NCI-H2227 (cell line): ENCODE results near the gene HS1BP3.

Source experiments
- DNase-seq: peaks from one replicate; lab custom pipeline; 2025; ENCODE audit not compliant: unreplicated experiment; lab: John Stamatoyannopoulos, UW

The HS1BP3 gene

DNA sequence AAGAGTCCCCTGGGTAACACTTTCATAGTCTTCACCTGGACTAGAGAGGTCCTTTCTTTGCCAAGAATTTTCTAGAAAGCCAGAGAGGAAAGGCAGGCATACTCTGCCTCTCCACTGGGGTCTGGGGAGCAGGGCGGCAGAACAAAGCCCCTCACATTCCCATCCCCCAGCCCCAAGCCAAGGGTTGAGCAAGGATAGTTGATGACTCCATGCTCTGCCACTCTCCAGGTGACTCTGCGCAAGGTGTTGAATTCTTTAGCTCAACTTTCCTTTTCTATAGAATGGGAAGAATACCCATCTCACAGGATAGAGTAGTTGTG lies 13.1 kb upstream of the HS1BP3 start:
- no peak for DNase-seq

DNA sequence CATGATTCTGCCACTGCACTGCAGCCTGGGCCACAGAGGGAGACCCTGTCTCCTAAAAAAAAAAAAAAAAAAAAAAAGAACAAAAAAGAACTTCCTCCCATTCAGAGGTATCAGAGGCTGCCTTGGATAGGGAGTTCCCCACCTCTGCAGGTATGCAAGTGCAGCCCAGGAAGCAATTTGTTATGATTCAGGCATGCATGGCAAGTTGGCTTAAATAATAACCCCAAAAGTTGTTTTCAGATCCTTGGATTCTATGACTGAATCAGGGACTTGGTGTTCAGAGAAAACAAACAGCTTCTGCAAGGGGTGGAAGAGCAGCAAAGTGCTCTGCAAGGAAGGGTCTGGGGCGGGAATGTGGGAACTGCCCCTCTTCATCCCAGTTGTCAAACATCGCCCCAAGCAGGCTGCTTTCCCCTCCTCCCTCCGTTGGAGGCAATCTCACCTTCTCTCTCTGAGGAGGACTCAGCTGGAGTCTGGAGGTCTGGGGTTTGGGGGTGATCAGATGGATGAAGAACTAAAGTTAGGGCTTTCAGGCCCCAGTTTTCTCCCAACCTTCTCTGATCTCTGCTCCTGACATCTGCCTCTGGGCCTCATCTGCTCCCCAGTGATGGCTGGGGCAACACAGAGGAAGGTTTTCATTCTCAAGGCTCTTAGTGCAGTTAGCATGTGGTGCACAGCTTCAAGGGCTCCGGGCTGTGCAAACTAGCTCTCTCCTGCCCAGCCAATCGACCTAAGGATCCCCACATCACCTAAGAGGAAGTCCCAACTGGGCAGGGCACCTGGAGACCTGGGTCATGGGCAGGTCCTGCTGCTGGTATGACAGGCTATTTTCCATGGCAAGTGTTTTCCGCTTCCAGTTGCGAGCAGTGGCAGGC lies 12.5 kb upstream of the HS1BP3 start:
- DNase-seq = no peak

DNA sequence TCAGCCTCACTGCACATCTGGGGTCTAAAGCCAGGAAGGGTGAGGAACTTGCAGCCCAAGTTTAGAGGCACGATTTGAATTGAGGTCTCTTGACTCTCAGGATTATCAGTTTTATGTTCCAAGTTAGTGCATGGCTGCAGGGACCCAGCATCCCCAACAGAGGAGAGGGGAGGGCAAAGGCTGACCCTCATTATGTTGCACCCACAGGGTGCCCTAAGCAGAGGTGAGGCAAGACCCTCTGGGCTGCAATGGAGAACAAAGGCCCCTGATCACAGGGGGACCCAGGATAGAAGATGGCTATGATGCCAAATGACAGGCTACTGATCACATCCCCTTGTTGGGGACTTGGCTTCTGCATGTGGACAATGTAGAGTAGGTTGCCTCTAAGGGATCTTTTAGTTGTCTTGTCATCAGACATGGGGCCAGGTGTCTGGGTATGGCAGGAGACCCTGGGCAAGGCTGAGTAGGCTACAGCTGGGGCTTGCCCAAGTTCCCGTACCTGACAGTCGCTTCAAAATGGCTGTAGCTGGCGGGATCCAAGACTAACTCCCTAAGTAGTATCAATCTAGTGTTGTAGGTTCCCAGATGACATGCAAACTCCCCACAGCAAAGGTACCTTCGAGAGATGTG lies 11.5 kb upstream of the HS1BP3 start:
- no peak for DNase-seq

DNA sequence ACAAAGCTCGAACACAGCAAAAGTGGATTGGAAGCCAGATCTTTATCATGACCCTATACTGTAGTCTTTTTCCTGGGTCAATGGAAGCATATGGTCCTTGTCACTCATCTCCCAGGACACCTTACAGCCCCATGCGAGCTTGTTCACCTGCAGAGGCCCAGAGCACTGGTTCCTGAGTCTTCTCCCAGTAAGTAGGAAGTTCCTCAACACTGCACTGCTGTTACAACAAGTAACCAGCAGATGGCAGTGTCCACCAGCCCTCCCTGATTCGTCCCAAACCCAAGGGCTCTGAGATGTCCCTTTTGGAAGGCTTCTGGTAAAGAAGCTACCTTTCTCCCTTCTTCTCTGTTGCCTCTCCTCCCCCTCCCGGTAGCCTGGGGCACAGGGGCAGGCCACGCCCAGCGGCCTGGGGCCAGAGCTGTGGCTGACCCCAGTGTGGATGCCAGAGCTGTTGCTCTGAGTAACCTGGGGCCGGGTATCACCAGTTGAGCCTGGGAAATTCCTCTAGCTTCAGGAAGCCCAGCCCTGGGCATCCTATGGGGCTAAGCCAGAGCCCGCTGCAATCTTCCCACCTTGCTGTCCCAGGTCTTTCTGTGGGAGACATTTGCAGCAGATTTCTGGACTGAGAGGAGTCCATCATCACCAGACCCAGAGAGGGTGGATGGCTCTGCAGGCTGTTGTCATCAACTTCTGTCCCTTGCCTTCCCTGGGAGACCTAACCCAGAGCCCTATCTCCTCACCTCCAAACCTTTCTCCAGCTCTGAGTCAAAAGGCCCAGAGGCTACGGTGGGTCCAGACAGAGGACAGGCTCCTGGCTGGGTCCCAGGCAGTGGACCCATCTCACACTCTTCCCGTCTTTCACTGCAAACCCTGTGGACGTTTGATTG lies 10.8 kb upstream of the HS1BP3 start:
- DNase-seq = peak; percentile 76

DNA sequence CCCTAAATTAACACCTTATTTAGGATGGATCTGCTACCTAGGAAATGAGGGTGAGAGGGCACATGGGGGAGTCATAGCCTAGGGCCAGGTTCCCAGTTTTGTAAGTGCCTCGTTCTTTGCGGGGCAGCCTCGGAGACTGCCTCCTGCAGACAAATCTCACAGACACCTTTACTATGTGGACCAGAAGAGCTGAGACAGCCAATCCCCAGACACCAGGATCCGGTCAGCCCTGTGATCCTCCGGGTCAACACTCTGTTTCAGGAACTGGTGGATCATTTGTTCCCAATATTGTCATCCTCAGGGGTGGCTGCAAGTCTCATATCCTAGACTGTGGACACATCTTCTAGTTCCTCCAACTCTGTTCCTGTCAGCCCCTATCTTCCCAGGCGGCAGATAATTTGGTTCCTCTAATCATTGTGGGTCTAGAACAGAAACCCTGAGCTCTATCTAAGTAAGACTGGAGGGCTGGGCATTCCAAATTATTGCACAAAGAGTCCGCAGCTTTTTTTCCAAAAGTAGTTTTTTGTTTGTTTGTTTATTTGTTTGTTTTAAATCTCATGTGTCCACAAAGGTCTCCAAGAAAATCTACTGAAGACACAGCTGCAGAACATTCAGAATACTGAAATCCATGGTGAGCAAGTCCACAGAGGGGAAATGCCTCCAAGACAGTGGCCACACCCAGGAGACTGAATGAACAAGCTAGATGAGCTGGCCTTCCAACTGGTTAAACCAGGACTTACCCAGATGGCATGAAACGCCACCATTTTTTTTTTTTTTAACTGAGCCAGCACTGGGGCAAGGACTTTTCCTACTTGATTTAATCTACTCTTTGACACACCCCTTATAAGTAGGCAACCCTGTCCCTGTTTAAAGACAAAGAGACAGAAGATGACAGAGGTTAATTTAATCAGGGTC lies 9.9 kb upstream of the HS1BP3 start:
- no peak for DNase-seq

DNA sequence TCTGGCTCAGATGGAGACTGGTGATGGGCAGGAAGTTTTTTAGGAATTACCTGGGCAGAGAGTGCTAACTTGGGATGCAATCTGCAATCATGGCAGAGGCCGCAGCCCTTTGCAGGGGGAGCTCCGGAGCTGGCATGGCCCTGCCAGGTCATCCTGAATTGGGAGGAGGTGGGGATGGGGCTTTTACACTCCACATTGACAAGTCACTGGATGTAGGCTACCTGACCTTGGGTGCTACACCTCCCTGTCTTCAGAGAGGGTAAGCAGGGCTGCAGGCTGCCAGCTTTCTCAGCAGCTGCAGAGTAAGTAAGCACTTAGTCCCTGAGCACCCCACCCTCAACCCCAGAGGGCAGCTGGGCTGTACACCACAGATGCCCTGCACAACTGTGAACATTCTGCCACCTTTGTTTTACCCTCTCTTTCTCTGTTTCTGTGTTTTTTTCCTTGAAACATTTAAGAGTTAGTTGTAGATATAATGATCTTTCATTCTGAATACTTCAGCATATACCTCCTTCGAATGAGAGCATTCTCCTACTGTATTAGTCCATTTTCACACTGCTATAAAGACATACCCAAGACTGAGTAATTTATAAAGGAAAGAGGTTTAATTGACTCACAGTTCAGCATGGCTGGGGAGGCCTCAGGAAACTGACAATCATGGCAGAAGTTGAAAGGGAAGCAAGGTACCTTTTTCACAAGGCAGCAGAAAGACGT lies 6.8 kb upstream of the HS1BP3 start:
- no peak for DNase-seq

DNA sequence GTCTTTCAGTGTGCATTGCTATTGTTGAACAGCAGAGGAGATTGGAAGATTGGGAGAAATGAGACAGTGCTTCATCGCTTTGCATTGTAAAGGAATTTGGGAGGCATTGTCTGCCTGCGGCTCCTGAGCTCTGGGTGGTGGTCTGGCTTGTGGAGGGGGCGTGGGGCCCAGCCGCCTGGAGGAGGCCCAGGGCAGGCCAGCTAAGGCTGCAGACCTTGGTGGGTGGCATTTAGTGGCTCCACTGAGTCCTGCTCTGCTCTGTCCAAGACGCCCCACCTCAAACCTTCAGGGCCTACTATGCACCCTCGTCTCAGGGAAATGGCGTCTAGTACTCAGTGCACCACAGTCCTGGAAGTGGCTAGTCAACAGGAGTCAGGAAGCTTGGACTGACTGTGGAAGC lies 5.7 kb upstream of the HS1BP3 start:
- no peak for DNase-seq

DNA sequence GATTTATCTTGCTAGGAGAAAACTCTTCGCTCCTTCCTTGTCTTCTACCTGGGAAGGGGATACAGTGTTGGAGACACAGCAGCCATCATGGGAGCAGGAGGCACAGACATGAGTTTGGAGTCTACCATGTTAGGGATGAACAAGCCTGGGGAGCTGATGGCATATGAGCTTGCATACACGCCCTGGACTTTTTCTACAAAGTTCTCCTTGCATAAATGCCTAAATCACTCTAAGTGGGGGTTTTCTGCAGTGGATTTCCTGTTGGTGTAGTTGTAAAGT lies 3.6 kb upstream of the HS1BP3 start:
- no peak for DNase-seq

DNA sequence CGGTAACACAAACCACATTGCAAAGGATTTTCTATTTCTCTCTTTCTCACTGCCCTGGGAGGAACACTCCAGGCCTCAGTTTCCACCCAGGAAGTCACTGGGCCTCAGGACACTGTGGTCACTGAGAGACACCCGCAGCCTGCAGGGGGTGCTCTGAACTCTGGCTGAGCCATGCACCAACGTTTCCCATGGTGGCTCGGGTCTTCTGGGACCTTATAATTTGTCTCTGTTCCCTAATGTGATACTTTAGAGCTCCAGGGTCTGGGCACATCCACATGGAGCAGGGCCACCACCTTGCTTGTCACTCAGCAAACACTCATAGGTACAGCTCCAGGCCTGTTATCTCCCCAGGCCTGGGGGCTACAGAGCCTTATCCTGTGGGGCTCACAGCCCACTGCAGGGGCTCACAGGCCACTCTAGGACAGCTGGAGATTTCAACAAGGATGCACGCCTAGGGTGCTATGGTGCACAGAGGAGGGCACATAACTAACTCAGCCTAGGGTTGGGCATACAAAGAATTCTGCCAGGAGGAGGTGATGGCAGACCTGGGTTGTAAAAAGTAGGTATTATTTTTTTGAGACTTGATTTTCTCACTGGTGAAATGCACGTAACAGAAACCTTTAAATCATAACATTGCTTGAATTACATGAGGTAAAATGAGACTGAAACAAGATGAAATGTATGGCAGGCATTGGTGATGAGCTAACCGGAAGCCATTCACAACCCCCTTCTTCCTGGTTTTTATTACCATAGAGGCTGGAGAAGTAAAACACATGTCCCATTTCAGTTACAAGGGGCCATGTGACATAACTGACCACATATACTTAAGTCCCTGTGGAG lies 3.0 kb upstream of the HS1BP3 start:
- DNase-seq = no peak

DNA sequence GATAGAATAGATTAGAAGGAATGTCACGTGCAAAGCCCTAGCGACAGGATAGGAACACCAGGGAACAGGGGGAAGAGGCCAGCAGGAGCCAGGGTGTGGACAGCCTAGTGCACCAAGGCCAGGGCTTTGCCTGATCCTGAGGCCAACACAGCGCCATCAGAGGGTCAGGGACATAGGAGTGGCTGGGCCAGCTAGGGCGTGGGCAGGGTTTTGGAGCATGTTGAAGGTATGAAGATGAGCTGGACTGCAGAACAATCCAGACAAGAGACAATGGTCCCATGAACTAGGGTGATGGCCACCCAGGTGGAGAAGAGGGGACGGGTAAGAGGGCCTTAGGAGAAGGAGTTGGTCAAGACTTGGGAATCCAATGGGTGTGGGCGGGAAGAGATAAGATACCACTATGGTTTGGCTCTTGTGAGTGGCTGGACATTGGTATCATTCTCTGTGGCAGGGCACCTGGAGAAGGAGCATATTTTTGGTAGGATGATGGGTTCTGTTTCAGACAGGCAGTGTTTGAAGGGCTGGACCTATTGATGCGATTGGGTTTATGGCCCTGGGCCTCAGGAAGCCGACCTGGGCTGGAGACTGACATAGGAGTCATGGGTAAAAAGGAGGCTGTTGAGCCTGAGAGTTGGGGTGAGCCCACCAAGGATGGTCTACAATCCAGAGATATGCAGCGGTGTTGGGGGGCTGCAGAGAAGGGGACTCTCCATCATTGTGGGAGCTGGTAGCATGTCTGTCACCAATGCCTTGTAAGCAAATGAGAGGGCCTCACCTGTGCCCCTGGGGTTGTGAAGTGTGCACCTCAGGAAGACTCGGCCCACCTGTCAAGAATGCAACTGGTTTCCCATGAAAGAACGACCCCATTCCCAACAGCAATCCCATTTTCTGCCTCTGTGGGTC lies 2.0 kb upstream of the HS1BP3 start:
- no peak for DNase-seq

DNA sequence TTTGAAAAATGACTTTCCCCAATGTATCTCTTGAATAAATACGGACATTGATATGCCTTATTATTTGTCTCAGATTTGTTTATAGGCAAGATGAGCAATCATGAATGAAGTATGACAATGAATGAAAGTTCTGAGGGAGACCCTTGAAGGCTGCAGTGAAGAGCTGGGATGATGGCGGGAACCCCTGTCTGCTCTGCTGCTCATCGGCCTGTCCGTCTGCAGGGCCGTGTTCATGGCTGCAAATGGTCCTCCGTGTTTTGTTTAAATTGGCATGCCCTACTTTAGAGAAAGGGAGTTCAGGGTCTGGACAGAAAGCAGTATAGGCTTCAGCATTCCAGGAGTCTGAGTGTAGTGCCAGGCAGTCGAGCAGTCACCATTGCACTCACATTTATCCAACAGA lies 1.2 kb upstream of the HS1BP3 start:
- no peak for DNase-seq

DNA sequence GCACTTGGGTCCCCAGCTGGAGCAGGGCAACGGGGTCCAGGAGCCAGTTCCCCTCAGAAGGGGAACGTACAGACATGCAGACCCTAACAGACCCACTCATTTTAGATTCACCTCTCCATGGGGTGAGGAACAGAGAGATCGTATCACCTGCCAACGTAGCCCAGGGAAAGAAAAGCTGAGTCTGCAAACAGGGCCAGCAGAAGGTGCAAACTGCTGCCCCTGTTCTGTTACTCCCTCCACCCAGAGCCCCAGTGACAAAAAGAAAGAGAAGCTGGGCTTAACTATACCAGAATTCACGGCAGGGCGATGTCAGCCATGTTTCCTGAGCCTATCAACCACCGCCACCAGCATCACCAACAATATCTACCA lies 817 bp upstream of the HS1BP3 start:
- DNase-seq = no peak

DNA sequence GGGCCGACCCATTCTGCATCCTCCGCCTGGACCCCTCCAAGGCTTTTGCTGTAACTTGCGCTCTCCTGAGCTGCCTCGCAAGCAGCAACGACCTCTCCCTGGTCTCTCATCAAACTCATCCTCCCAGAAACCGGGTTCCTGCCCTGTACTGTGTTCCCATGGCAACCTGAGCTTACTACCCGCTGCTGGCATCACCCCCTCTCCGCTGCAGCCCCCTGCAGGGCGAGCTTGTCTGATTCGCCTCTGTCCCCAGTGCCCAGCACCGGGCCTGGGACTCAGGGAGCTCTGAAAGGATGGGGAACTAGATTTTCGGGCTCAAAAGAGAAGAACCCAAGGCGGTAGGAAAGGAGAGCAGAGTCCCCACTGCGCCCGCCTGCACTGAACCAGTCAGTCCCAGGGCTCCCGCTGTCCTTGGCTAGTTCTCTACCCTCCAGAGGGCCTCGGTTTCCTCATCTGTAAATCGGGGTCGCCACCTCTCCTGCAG lies 463 bp downstream of the HS1BP3 start:
- DNase-seq = peak; percentile 76

DNA sequence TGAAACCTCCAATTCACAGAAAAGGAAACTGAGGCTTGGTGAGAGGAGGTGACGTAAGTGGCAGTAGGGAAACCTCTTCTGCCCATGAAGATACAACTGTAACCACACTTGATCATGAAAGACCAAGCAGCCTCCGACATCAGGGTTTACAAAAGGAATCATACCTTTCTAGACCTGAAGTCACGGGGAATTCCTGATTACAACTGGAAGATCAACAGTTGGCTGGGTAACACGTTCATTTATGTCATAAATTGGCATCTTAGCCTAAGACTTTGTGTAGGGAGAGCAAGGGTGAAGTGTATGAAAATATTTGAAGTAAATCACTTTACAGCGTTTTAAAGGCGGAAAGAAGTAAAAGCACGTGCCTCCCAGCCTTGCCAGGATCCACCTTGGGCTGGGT lies 922 bp downstream of the HS1BP3 start:
- DNase-seq = no peak

DNA sequence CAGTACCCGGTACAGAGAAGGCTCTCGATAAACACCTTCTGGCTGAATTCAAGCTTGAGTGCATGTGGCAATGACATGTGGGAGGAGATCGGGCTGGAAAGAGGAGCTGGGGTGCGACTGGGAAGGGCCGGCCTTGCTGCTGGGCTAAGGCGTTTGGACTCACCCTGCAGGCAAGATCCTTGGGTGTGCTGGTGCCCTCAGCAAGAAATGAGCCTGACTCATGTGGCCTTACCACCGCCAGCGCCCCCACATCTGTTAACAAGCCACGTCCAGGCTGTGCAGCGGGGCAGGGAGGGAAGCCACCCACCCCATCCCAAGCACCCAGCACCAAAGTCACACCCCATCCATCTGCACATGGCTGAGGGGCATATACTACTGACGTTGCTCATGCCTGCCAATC lies 1.3 kb downstream of the HS1BP3 start:
- no peak for DNase-seq

DNA sequence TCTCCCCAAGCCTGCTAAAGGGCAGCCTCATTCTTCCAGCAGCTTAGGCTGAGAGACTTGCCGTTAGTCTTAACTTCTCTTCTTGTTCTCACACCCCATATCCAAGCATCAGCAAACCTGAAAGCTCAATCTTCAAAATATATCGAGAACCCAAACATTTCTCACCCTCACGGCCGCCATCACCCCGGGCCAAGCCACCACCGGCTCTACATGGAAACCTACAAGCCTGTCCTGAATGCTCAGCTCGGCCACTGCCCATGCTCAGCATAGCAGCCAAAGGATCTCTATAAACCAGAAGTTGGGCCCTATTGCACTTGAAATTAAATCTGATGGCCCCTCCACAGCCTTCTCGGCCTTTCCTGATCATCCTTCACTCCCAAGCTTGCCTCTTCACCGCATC lies 2.1 kb downstream of the HS1BP3 start:
- no peak for DNase-seq

DNA sequence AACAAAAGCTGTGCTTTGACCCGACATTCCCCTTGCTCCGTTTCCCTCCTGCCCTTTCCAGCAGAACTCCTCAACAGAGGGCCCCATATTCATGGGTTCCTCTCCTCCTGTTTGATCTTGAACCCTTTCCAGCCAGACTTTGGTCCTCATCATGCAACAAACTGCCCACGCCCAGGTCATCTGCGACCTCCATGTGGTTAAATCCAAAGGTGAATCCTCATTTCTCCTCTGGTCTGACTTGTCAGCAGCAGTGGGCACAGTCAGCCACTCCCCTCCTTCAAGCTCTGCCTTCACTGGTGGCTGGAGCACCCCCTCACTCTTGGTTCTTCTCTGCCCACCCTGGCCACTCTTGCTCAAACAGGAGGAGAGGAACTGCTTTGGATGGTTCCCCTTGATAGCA lies 2.7 kb downstream of the HS1BP3 start:
- DNase-seq = no peak

DNA sequence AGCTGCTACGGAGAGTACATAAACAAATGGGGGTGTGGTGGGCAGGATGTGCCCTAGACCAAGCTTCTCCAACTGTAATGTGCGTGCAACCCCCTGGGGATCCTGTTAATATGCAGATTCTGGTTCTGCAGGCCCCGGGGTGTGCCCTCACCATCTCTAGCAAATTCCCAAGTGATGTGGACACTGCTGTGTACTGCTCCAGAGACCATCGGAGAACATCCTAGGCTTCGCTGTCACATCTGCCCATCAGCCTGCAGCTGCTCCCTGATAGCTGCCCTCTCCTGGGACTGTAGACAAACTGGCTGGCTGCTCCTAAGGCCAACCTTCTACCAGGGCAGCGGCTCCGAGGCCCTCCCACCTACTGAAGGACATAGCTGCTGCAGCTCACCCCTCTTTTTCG lies 3.2 kb downstream of the HS1BP3 start:
- no peak for DNase-seq
